Measurements from ENCODE around the gene CNRIP1.
A peak's percentile ranks its signal among the peaks of the same experiment; 100 is the strongest.

CNRIP1 gene

DNA sequence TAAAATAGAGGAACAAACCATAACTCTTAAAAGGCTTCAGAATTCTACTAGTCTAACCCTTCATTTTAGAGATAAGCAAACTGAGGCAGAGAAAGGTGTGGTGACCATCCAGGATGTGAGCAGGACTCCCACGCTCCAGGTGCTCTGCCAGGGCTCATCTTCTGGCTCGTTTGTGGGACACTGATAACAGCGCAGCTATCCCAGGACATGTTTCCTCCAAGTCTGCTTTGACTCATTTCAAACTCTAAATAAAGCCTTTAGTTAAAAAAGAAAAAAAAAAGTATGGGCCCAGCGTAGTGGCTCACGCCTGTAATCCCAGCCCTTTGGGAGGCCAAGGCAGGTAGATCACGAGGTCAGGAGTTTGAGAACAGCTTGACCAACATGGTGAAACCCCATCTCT lies 28.4 kb downstream of the CNRIP1 start:
- DNase-seq = no peak

DNA sequence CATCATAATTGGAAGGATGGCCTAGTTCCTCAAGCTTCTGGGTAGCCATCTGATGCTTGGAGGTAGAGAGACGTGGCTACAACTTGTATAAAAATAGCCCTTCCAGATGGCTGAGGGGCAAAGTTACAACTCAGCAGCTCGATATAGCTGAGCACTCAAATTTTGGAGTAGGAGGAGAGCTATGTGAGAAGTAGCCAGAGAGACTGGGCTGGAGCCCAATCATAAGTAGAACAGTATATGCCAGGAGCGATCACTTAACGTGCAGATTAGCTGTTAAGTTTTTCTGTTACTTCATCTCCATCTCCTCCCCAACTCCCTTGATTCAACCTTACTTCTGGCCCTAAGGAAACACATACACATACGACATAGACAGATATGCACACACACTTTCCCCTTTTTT lies 28.8 kb downstream of the CNRIP1 start:
- no peak for DNase-seq

DNA sequence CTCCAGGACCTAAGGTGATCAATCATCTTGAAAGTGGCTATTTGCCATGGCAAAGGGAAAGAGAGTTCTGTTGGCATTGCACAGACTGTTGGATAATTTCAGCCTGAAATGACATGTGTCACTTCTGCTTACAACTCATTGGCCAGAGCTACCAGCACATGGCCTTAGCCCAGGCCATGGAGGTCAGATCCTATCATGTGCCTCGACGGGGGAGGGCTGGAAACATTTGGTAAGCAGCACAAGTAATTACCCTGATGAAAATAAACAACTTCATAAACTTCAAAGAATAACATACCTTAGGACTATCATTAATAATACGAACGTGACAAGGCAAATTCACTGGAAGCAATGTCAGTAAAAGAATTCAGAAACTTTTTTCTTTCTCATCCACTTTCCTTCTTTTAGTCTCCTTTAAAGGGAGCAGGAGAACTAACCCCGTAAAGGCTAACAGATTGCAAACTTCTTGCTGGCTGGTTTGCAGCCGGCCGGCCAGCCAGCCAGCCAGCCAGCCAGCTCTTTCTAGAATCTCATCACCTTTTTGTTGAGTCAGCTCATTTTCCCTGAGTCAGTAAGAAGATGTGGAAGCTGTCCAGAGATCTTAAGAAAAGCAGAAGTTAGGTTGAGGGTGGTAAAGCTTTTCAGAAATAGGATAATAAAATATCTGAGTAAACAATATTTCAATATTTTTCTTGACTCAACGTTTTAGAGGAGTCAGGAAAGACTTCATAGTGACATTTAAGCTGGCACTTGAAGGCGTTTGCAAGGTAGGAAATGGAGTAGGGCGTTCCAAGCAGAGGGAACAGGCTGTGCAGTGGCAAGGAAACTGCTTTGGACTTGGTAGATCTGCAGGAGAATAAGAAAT lies 31.9 kb downstream of the CNRIP1 start:
- peak; percentile 76 to 80 for DNase-seq

DNA sequence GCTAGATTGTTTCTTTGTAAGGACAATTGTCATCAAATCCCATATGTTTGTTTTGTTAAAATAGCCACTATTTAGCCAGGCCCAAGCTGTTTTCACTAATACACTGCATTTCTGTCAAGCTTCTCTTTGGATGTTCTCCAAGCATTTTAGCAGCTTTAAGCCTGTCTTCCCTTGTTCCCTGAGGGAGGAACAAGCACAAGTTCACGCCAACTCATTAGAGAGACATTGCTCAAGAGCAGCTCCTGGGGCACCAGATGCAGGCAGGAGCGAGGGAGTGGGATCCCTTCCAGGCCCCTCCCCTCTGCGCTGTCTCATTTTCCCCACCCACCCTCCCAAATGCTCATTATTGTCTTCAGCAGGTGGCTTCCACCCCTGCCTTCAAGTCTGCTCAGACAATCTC lies 34.9 kb downstream of the CNRIP1 start:
- no peak for DNase-seq

DNA sequence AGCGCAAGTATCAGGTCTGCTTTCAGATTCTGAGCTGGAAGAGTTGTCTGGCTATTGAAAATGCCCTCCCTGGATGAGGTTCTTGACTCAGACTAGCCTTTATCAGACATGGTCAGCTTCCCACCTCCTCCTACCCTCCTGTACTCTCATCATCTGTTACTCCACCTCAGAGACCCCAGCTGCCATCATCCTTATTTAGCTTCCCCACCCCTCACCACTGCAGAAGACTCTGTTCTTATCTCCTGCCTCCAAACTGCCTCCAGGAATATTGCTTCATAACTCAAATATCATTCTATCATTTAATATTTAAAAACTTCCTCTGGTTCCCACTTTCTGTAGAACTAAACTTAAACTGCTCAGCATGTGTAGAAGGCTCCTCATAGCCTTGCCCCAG lies 36.3 kb downstream of the CNRIP1 start:
- DNase-seq = no peak

DNA sequence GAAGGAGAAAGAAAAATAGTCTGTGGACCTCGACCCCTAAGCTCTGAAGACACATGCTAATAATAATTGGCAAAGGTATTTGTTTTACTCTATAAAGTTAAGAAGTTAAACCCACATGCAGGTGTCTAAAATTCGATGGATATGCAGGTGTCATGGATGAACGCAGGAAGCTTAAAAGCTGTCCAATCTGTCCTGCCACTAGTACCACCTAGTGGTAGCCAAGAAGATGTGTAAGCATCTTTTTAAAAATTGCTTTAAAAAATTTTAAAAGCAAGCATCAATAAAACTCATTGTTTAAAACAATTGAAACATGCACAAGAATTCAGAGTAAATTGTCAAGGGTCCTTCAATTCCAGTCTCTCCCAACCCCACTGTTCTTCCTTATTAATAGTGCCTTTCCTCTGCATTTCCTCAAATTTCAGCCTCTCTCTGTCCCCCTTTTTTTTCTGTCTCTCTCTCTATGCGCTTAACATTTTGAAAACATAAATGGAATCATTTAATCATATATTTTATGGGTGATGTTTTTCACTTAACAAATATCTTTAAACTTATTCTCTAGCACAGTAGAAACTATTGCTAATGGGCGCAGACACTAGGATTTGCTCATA lies 36.8 kb downstream of the CNRIP1 start:
- DNase-seq = peak; percentile 25 to 52

DNA sequence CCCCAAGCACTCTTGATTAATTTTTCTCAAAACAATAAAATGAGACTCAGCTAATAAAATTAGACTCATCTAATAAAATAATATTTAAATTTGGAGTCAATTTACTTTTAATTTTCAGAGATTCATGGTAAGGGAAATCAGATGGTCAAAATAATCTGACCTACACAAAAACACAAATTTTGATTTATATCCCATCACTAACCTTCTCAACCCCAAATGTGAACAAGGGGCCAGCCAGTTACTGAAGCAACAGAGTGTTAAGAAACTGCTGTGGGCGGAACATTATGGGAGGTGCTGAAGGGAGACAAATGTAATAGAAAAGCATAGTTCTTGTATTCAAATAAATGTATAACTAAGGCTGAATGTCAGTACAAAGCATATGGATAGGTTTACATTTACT lies 39.0 kb downstream of the CNRIP1 start:
- DNase-seq = no peak

DNA sequence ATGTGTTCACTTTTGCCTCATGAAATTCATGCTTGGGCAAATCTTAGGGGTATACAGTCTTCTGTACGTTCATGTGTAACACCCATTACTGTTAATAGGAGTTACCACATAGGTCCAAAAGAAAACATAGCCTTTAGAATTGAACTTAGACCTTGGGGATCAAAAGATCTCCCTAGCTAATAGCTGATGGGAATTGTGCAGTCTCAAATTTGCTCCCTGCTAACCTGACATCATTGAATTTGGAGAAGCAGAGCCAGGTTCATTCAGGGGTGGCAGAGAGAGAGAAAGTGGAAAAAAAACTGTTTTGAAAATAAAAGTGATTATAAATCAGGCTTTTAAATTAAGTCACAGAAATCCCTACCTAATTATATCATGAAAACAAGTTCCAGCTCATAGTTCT lies 39.4 kb downstream of the CNRIP1 start:
- DNase-seq = no peak

DNA sequence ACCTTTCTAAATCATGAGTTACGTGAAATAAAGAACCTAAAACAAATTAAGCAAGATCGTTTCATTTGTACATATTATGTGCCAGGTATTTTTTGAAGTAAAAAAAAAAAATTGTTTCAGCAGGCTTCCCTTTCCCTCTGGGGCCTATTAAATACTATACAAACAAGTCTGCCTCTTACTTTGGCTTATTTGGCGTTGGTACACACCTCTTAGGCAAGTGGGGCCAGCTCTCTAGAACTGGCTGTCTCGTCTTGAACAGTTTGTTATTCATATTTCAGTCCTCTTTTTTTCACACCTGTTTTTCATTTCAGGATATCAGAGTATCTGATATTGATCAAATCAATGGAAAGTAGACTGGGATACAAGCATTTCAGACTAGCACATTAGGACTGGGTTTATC lies 40.1 kb downstream of the CNRIP1 start:
- no peak for DNase-seq

DNA sequence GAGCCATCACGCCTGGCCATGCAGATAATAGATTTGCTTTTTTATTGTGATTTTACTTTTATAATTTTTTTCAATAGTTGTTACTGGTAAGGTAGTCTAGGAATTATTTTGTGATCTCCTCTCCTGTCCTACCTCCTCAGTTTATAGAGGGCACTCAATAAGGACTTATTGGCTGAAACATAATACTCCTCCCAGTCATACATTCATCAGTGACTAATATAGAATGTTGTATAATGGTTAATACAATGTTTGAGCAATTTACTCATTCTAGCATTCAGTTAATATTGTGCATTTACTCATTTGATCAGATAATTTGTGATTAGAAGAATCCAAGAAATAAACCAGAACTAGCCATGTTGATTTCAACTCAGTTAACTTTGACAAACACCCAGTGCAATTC lies 41.6 kb downstream of the CNRIP1 start:
- no peak for DNase-seq

DNA sequence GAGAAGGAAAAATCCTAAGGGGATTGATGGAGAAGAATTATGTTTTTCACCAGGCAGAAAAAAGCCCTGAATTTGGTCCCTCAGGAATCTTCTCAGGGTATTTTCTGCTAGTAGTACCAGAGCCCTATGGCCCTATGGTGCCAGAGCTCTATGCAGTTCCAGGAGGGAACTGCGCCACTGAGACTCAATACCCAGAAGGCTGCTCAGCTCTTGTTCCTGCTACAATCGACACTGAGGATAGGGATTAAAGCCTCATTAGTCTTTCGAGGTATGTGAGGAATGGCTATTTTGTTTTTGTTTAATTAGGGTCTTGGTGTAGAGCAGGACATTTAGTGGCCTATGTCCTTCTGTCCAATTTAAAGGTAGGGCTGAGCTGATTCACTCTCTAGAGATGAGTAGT lies 45.7 kb downstream of the CNRIP1 start:
- DNase-seq = no peak

DNA sequence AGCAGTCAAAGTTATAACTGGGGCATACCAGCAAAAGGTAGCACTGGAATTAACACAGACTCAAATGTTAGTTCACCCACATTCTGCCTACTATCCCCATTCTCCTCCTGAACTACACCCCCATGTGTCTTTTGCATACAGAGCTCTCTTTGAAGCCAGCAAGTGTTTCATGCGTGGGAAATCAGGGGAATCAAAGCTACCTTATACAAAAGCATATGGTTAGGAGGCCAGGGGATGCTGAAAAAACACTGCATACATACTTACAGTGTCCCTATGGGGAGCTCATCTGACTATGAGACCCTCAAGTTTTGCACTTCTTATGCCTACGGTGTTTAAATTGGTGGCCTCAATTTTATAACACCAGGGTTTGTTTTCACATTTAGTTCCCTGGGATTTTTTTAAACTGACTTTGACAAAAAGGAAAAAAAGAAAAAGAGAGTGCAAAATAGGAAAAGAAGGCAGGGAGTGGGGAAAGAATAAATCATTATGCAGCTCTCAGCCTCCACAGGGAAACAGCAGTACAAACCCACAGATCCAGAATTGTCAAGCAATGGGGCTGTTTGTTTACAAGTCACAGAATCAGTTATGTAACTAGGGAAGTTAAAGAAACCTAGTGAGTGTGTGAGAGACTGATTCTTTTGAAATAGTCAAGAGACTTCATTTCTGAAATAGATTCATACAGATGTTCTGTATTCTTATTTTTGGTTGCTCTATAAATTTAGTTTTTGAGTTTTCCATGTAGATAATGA lies 47.3 kb downstream of the CNRIP1 start:
- DNase-seq = peak; percentile 79 to 84

DNA sequence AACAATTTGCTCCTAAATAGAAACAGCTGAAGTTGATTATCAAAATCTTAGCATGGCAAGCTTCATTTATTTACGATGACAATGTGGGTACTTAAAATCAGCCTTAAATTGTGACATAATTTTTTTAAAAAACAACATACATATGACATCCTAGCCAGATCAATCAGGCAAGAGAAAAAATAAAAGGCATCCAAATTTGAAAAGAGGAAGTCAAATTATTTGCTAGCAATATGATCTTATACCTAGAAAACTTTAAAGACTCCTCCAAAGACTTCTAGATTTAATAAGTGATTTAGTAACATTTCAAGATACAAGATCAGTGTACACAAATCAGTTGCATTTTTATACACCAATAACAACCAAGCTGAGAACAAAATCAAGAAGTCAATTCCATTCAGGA lies 53.1 kb downstream of the CNRIP1 start:
- DNase-seq = no peak

DNA sequence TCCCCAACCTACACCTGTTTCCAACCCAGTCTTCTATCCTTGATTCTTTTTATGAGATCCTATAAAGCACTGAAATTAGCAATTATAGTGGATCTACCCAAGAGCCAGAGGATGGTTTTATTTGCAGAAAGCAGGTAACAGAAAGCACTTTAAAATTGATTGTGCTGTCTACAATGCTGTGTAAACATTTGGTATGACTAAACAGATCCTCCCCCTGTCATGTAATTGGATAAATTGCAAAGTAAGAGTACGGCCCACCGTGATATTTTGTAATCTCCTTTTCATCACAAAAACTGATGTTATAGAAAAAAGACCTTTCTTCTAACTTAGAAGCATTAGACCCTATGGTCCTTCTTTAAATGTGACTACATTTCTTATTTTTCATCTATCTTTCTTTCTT lies 56.1 kb downstream of the CNRIP1 start:
- DNase-seq = no peak

DNA sequence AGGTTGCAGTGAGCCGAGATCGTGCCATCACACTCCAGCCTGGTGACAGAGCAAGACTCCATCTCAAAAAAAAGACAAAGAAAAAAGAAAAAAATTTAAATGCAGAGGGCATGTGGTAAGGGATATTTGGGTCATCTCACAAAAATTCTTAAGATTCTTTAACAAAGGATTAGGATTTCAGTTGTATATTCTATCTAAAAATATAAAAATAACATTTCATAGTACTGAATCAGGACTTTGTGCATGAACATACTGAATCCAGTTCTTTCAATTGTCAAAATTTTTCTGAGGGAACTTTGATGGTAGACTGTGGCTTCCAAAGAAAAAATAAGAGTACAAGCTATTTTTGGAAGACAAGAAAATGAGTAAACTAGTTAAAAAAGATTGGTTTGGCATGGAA lies 60.9 kb downstream of the CNRIP1 start:
- no peak for DNase-seq

DNA sequence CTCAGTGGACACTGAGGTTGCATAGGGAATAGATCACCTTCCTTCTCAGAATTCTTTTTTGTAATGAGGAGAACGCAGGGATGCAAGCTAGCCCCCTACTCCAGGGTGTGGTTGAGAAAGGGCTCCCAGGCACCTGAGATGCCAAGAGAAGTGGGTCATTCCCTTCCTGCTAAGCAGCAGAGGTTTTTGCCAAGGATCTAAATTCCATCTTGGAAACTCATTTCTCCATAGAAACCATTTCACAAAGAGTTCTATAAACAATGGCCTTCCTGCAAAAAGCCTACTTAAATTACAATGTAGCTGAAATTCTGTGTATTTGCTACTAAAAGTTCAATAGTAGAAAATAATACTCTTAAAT lies 63.7 kb downstream of the CNRIP1 start:
- no peak for DNase-seq

DNA sequence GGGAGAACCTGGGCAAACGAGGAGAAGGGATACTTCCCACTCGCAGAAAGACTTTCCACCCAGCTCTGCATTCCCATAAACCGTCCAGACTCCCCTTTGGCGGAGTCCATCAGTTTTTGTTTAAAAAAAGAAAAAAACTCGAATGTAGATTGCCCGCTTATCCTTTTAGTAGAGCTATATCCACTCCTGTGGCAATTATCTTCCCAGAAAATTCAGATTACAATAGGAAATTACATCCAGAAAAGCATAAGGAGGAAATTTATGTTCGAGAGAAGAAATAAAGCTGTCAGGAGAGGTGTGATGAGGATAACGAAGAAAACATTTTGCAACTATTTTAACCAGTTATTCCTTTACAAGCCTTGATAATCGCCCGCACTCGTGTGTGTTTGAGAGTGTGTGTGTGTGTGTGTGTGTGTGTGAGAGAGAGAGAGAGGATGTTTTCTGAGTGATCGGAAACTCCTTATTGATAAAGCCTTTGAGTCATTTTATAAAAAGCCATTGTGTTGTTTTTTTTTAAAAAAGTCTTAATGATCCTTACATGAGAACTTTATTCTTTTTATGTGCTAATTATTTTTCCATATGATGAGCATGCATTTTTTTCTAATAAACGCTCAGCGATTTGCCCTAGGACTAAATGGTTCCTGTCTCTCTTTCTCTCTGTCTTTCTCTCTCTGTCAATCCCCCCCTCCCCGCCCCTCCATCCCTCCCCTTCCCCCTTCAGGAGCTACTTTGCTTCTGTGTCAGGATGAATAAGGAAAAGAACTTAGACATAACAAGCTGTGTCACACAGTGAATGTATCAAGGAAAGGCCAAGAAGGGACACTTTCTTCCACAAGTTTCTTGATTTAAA lies 66.3 kb downstream of the CNRIP1 start:
- peak in 1 of 2 experiments; percentile 10 for DNase-seq

DNA sequence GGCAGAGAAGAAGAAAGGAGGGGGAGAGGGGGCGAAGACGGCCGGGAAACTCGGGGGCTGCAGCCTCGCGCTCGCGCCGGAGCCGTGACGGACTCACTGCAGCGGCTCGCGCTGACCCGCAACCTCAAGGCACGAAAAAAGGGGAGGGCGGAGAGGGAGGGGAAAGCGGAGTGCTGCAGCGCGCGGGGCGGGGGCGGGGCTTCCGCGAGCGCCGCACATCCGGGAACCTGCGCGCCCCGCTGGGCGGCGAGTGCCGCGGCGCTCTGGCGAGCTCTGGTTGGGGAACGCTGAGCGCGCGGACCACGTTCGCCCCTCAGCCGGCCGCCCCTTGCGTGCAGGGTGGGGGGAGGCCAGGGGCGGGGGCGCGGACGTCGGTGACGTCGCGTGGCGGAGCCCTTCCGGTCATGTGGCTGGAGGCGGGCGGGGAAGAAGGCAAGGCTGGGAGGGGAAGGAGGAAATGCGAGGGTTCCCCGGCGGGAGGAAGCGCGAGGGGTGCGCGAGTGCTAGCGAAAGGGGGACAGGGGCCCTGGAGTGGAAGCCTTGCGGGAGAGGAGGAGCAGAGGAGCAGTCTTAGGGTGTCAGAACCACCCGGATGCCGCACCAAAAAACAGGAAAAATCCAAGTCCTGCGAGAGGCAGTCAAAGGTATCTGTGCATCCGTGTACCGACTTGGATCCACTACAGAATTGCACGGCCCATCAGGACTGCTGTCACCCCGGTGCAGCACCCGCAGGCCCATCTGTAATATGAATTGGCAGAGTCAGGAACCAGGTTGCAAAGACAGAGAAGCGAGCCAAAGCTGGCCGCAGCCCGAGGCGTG lies 67.1 kb downstream of the CNRIP1 start, which contains the start of gene PPP3R1:
Gene PPP3R1 (minus strand): TSS at position 133 of the 819 bp plus-strand sequence. CDS start 405 bp downstream, outside the sequence.
- peak; percentile 87 for DNase-seq

DNA sequence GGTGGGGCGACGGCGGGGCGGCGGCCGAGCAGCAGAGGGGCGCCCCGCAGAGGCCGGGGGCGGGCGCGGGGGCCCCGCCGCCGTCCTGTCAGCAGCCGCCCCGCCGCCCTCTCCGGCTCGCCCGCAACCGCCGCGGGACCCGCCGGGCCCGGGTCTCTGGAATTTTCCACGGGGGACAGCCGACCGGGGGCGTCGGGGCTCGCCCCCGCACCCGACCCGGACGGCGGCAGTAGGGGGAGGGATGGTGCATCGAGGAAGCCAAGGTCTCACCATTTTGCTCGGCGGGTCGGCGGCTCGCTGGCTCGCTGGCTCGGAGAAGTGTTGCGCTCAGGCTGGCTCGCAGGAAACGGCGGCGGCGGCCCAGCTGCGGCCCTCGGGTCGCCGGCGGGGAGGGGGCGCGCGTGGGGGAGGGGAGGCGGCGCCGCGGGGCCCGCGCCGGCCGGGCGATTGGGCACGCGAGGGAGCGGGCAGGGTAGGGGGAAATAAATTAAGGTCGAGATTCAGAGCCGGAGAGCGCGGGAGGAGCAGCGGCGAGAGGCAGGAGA lies 67.8 kb downstream of the CNRIP1 start:
- no peak for DNase-seq

DNA sequence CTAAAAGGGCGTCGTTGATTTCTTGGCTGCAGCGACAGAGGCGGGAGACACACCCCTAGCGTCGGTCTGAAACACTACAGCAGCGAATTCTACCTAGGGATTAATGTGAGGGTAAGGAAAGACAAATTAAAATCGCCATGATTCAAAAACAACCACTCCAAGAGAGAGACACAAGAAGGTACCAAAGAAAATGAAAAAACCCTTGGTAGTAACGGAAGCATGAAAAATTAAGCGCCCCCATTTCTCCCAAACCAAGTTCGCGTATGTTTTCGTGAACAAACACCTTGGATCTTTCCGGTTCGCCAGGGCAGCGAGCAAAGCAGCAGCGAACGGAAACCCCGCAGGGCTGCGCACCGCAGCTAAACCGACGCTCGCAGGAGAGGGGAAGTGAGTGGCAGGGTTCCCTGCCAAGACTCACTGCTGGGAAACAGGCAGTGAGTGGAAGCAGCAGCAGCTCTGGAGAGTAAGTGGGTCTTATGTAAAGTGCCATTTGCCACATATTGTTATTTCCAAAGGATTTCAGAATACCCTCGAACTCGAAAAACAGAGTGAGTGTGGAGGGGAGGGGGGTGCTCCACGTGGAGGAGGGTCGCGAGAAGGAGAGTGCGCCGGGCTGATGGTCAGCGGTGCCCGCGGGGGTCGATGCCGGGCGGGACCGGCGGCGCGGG lies 68.4 kb downstream of the CNRIP1 start:
- DNase-seq = peak; percentile 83 to 88

DNA sequence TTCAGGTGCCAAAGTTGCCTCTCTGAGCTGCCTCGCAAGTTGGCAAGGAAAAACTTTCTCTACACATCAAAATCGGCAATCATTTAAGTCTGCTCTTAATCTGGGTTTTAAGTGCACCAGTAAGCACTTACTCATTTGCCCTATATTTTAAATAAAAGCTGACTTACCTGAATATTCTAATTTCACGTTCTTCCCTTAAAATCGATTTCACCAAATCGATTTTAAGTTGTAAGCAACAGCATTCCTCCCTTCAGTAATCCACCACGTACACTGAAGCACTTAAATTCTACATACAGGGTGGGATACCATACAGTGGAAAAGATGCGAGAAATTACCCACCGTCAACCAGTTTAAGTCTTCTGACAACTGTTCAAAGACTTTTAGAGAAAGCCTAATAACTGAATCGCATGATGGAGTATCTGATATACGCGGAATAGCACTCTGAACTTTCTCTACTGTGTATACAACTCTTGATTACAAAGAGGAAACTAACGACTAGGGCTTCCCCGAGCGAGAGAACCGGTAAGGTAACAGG lies 69.0 kb downstream of the CNRIP1 start:
- no peak for DNase-seq
